Mucosa of descending colon (tissue), 3 donors: ENCODE measurements around the gene FAM13A. TPM values are rescaled to one million over a fixed set of nuclear protein-coding genes. Genes with fewer than 3 reads are reported as not detected.
A peak's percentile ranks its signal among the peaks of the same experiment; 100 is the strongest.

Experiments used
- ATAC-seq: fragments of 200-7000 bp; cut with Tn5 transposase; one replicate; pipeline ENCODE4 v1.9.1; 2020; ENCODE audit warnings: mild to moderate bottlenecking, moderate library complexity
- DNase-seq, 3 donors: peaks; one replicate each; pipeline ENCODE4 v3.0.0-alpha.2; 2020
- H3K36me3 ChIP-seq: fragments of 200-600 bp; one replicate; pipeline ENCODE4 v1.8.0; 2021; ENCODE audit warnings: low read depth, mild to moderate bottlenecking
- H3K4me1 ChIP-seq: fragments of 200-600 bp; one replicate; pipeline ENCODE4 v1.8.0; 2021; ENCODE audit warnings: low read depth, mild to moderate bottlenecking
- H3K4me3 ChIP-seq: fragments of 200-600 bp; one replicate; pipeline ENCODE4 v1.8.0; 2021; ENCODE audit warnings: mild to moderate bottlenecking
- H3K9me3 ChIP-seq: fragments of 200-600 bp; one replicate; pipeline ENCODE4 v1.8.0; 2021; ENCODE audit warnings: mild to moderate bottlenecking
- CTCF ChIP-seq: fragments of 200-600 bp; IDR thresholded peaks from one replicate; pipeline ENCODE4 v1.8.0; 2022; ENCODE audit warnings: antibody characterized with exemption, mild to moderate bottlenecking
- intact Hi-C, 2 donors: fragments of 100-400 bp; cut with DNase I in 1 of 2; cut with micrococcal nuclease in 1 of 2; formaldehyde crosslinking; loops; one replicate each; pipeline versions ENCODE4 v1.11.0 to v1.11.1; 2022; cut with DNase I, micrococcal nuclease
- total RNA-seq, 3 donors: library from RNA; stranded (reverse); fragmentation: NEBNext Ultra II Directional in 2 of 3; extraction: Animal tissue kit (Norgen Biotek cat#: 25700) in 2 of 3; gene quantifications; one replicate each; pipeline versions ENCODE4 v1.2.1 to v1.2.4, GENCODE V29; 2021 to 2023
- donor health status: DM: no; HTN: no; CAD: no; lungs with moderate emphysema.
- donor health status: DM: no; HTN: no; CAD: no.
- donor health status: DM: no; HTN: yes; CAD: no.

Gene FAM13A
- total RNA-seq, 3 donors from 2014 or later: 41.6 to 60.1 (median 50.2) TPM

GRCh38 chr4:88957570-88957969, 99.4 kb downstream of the FAM13A start:
- no peak overlapping the region for H3K4me3 ChIP-seq
- peaks cover 6% of the 10 kb centered on the region for H3K4me1 ChIP-seq
- no peak for TF ChIP-seq CTCF
- intact Hi-C loops: no loop called here
- DNase-seq: no peak
- H3K36me3 ChIP-seq: no peaks in the 10 kb centered on the region
- ATAC-seq: peak; percentile 64
- H3K9me3 ChIP-seq: no peaks in the 10 kb centered on the region

GRCh38 chr4:88955580-88956380, 101.2 kb downstream of the FAM13A start:
- no peak for TF ChIP-seq CTCF
- peaks cover 6% of the 10 kb centered on the region for H3K4me1 ChIP-seq
- H3K9me3 ChIP-seq: no peaks in the 10 kb centered on the region
- no peaks in the 10 kb centered on the region for H3K36me3 ChIP-seq
- DNase-seq (no peak), ATAC-seq (no peak)
- H3K4me3 ChIP-seq: no peak overlapping the region
- intact Hi-C loops: no loop called here

- Histone ChIP-seq H3K4me3 (no peak overlapping the region), H3K9me3 (no peaks in the 10 kb centered on the region), H3K36me3 (no peaks in the 10 kb centered on the region), H3K4me1 (peaks cover 6% of the 10 kb centered on the region)
- no peak for DNase-seq
- no peak for TF ChIP-seq CTCF
- no peak for ATAC-seq
- intact Hi-C loops: no loop called here
These were observed 103.6 kb downstream of the FAM13A start for GRCh38 chr4:88953400-88953799.

- TF ChIP-seq CTCF: no peak
- intact Hi-C loops: no loop called here
- Histone ChIP-seq H3K4me1 (no peaks in the 10 kb centered on the region), H3K36me3 (no peaks in the 10 kb centered on the region), H3K4me3 (no peak overlapping the region), H3K9me3 (no peaks in the 10 kb centered on the region)
- no peak for DNase-seq
- no peak for ATAC-seq
These were observed 104.9 kb downstream of the FAM13A start for GRCh38 chr4:88952081-88952480.

- DNase-seq (peak in 1 of 3 donors; percentile 73), ATAC-seq (peak; percentile 90)
- intact Hi-C loops: no loop called here
- TF ChIP-seq CTCF: no peak
- H3K9me3 ChIP-seq: no peaks in the 10 kb centered on the region
- H3K4me1 ChIP-seq: no peaks in the 10 kb centered on the region
- H3K36me3 ChIP-seq: no peaks in the 10 kb centered on the region
- no peak overlapping the region for H3K4me3 ChIP-seq
These were observed 107.4 kb downstream of the FAM13A start for GRCh38 chr4:88949605-88950004.
